Psoas muscle (tissue), 8 donors: ENCODE results near the gene MT1X. TPM values are rescaled to one million over a fixed set of nuclear protein-coding genes. Genes with fewer than 3 reads are reported as not detected.

ENCODE experiments used
- ATAC-seq, 4 donors: fragments of 200-7000 bp; cut with Tn5 transposase; one replicate each; pipeline ENCODE4 v1.9.1; 2020; ENCODE audit warnings: moderate library complexity in 3 of 4, mild to moderate bottlenecking in 2 of 4
- DNase-seq, 2 donors: peaks; one replicate each; pipeline ENCODE4 v3.0.0-alpha.2; 2020
- H3K27ac ChIP-seq: fragments of 200-600 bp; one replicate; pipeline ENCODE4 v1.8.0; 2022
- H3K27me3 ChIP-seq, 3 donors: fragments of 200-600 bp in 1 of 3; one replicate each; pipeline versions ENCODE4 v1.6.1 to v1.8.0; 2013 to 2022; ENCODE audit warnings: low read length in 2 of 3, mild to moderate bottlenecking in 2 of 3, moderate library complexity in 1 of 3; ENCODE audit not compliant: insufficient read depth in 3 of 3
- H3K36me3 ChIP-seq, 2 donors: fragments of 200-600 bp in 1 of 2; one replicate each; pipeline versions ENCODE4 v1.6.1 to v1.8.0; 2013 to 2022; ENCODE audit warnings: low read depth in 1 of 2, mild to moderate bottlenecking in 1 of 2, moderate library complexity in 1 of 2; ENCODE audit not compliant: insufficient read depth in 1 of 2
- H3K4me1 ChIP-seq: fragments of 200-600 bp; one replicate; pipeline ENCODE4 v1.8.0; 2022
- H3K4me3 ChIP-seq: fragments of 200-600 bp; one replicate; pipeline ENCODE4 v1.8.0; 2022; ENCODE audit warnings: mild to moderate bottlenecking
- H3K9me3 ChIP-seq: fragments of 200-600 bp; one replicate; pipeline ENCODE4 v1.8.0; 2022
- CTCF ChIP-seq: fragments of 200-600 bp; IDR thresholded peaks from one replicate; pipeline ENCODE4 v1.8.0; 2022; ENCODE audit warnings: antibody characterized with exemption
- WGBS, 3 donors: extraction: QIAGEN DNeasy Blood & Tissue Kit; methylation state at CpG; one replicate each; pipeline versions ENCODE4 v1.1.6 to v1.1.7; 2013; 5-methylcytosine and 5-hydroxymethylcytosine counted together
- intact Hi-C, 2 donors: fragments of 100-400 bp; cut with DNase I; formaldehyde crosslinking; loops; one replicate each; pipeline versions ENCODE4 v1.11.0 to v1.14.2; 2022
- polyA plus RNA-seq, 3 donors: library from polyadenylated mRNA; stranded (reverse); fragments of 200-250 nt; gene quantifications; one replicate each; pipeline ENCODE4 v1.2.3, GENCODE V29; 2013
- total RNA-seq, 4 donors: library from RNA; stranded (reverse); fragmentation: NEBNext Ultra II Directional in 2 of 4; extraction: Animal tissue kit (Norgen Biotek cat#: 25700) in 2 of 4; gene quantifications; one replicate each; pipeline versions ENCODE4 v1.2.1 to v1.2.4, GENCODE V29; 2021 to 2023
- donor health status: healthy with polysubstance abuse.
- donor health status: DM: no; HTN: no; CAD: no; lungs with moderate emphysema.
- donor health status: Bipolar disorder and iron deficiency.
- donor health status: healthy.
- donor health status: DM: yes; HTN: yes; CAD: no.
- donor health status: DM: no; HTN: no; CAD: no.
- donor health status: DM: no; HTN: no; CAD: no.
- donor health status: DM: yes; HTN: yes; CAD: no.

The MT1X gene
- total and polyA plus RNA-seq, 7 donors: 481 to 16,364 (median 4,271) TPM

GRCh38 chr16:56697456-56698155 lies 15.3 kb downstream of the MT1X start:
- no peaks in the 10 kb centered on the region for H3K36me3 ChIP-seq
- H3K4me3 ChIP-seq: no peak overlapping the region
- no peaks in the 10 kb centered on the region for H3K27me3 ChIP-seq
- no peak for ATAC-seq
- H3K9me3 ChIP-seq: no peaks in the 10 kb centered on the region
- H3K4me1 ChIP-seq: no peaks in the 10 kb centered on the region
- no peak overlapping the region for H3K27ac ChIP-seq
- intact Hi-C loops: no loop called here
- no peak for DNase-seq
- WGBS, 3 donors: 80 to 90% (median 90%) methylated on average over 5 of the region's 5 CpGs
- no peak for TF ChIP-seq CTCF

- H3K27ac ChIP-seq: no peak overlapping the region
- DNase-seq (no peak), ATAC-seq (no peak)
- no peak overlapping the region for H3K4me3 ChIP-seq
- no peaks in the 10 kb centered on the region for H3K27me3 ChIP-seq
- TF ChIP-seq CTCF: no peak
- H3K9me3 ChIP-seq: no peaks in the 10 kb centered on the region
- no peaks in the 10 kb centered on the region for H3K4me1 ChIP-seq
- intact Hi-C loops: loop anchor here (5.0 to 10.0 kb wide), 3 partner anchors 98 to 188 kb away; no protein-coding TSS in a partner anchor
- WGBS, 3 donors: 19 to 100% (median 46%) methylated on average over 1 of the region's 1 CpG
- H3K36me3 ChIP-seq: no peaks in the 10 kb centered on the region
These were observed 17.9 kb downstream of the MT1X start for GRCh38 chr16:56700195-56700594.

- 96 to 100% (median 100%) methylated on average over 1 of the region's 1 CpG for WGBS, 3 donors
These were observed 18.4 kb downstream of the MT1X start for GRCh38 chr16:56700631-56701030.

GRCh38 chr16:56701534-56701933 lies 19.3 kb downstream of the MT1X start:
- DNase-seq: no peak
- no peaks in the 10 kb centered on the region for H3K36me3 ChIP-seq
- no peak overlapping the region for H3K27ac ChIP-seq
- no peak for TF ChIP-seq CTCF
- intact Hi-C loops: loop anchor here (5.0 to 10.0 kb wide), 3 partner anchors 99 to 189 kb away; no protein-coding TSS in a partner anchor
- no peaks in the 10 kb centered on the region for H3K4me1 ChIP-seq
- WGBS, 3 donors: 83 to 87% (median 85%) methylated on average over 7 of the region's 7 CpGs
- no peaks in the 10 kb centered on the region for H3K9me3 ChIP-seq
- no peaks in the 10 kb centered on the region for H3K27me3 ChIP-seq
- H3K4me3 ChIP-seq: no peak overlapping the region
- ATAC-seq: peak in 2 of 4 donors; percentile 27 to 32

More at GRCh38 chr16:56700631-56701030, 18.4 kb downstream of the MT1X start:
- Histone ChIP-seq H3K4me3 (no peak overlapping the region), H3K36me3 (no peaks in the 10 kb centered on the region), H3K27me3 (no peaks in the 10 kb centered on the region), H3K27ac (no peak overlapping the region), H3K9me3 (no peaks in the 10 kb centered on the region), H3K4me1 (no peaks in the 10 kb centered on the region)
- ATAC-seq (no peak), DNase-seq (no peak)
- TF ChIP-seq CTCF: no peak
- intact Hi-C loops: loop anchor here (5.0 to 10.0 kb wide), 3 partner anchors 98 to 188 kb away; no protein-coding TSS in a partner anchor
